IPS-20b (cell line): ENCODE results near the gene GARIN5B.

Source experiments
- H3K27ac ChIP-seq: one replicate; pipeline ENCODE4 v1.5.1; 2013; ENCODE audit warnings: low read length
- H3K27me3 ChIP-seq: 2 replicates; pipeline ENCODE4 v1.6.1; 2013; ENCODE audit warnings: mild to moderate bottlenecking, low read length, inconsistent platforms; ENCODE audit not compliant: insufficient read depth
- H3K36me3 ChIP-seq: 2 replicates; pipeline ENCODE4 v1.6.1; 2013; ENCODE audit warnings: low read depth, mild to moderate bottlenecking, inconsistent platforms, low read length, moderate library complexity; ENCODE audit not compliant: insufficient read depth
- H3K4me1 ChIP-seq: 2 replicates; pipeline ENCODE4 v1.6.1; 2013; ENCODE audit warnings: mild to moderate bottlenecking, control low read depth, inconsistent platforms, low read length, moderate library complexity; ENCODE audit not compliant: insufficient read depth
- H3K4me3 ChIP-seq: 2 replicates; pipeline ENCODE4 v1.5.1; 2013; ENCODE audit warnings: mild to moderate bottlenecking, low read length, inconsistent platforms
- H3K9ac ChIP-seq: 2 replicates; pipeline ENCODE4 v1.6.1; 2013; ENCODE audit warnings: low read depth, mild to moderate bottlenecking, inconsistent platforms, low read length, moderate library complexity
- H3K9me3 ChIP-seq: 2 replicates; pipeline ENCODE4 v1.6.1; 2013; ENCODE audit warnings: mild to moderate bottlenecking, low read depth, low read length, inconsistent platforms; ENCODE audit not compliant: insufficient read depth

Gene GARIN5B

DNA sequence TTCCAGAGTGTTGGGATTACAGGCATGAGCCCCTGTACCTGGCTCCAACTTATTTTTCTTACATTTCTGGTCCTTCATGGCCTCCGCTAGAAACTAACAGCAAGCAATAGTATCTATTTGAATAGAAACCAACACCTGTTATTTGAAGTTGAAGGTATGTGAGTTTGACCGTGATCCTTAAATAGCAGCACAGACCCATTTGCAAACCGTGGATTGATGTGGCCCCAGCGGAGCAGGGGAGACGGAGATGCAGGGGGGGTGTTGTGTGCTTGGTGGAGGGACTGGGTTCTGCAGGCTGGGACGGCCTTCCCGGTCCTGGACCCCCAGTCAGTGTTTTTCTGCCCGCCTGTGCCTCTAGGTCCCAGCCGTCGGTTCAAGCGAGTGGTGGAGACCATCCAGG is 54.8 kb downstream of the GARIN5B start:
- Histone ChIP-seq H3K36me3 (peaks cover 57% of the 10 kb centered on the region), H3K9ac (no peak overlapping the region), H3K4me3 (no peak overlapping the region), H3K27me3 (no peaks in the 10 kb centered on the region), H3K4me1 (no peaks in the 10 kb centered on the region), H3K27ac (no peak overlapping the region), H3K9me3 (no peaks in the 10 kb centered on the region)

DNA sequence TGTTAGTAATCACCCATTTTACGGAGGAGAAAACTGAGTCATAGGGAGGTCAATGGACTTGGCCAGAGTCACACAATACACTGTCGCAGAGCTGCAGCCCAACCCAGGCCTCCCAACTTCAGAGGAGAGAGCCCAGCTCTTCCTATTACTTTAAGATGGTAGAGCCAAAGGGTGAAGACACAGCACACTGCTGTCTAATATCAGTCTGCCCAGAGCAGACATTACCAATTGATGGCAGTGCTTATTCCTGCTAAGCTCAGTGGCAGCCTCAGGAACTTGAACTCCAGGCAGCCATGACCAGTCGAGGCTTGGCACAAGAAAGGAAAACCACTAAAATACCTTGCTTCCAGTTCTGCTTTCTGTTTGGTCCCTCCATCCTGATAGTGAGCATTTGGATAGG is 56.3 kb downstream of the GARIN5B start:
- H3K27me3 ChIP-seq, result no peaks in the 10 kb centered on the region
- no peak overlapping the region for H3K9ac ChIP-seq
- no peak overlapping the region for H3K27ac ChIP-seq
- H3K4me3 ChIP-seq, result no peak overlapping the region
- peaks cover 66% of the 10 kb centered on the region for H3K36me3 ChIP-seq
- H3K9me3 ChIP-seq, result no peaks in the 10 kb centered on the region
- H3K4me1 ChIP-seq, result no peaks in the 10 kb centered on the region

DNA sequence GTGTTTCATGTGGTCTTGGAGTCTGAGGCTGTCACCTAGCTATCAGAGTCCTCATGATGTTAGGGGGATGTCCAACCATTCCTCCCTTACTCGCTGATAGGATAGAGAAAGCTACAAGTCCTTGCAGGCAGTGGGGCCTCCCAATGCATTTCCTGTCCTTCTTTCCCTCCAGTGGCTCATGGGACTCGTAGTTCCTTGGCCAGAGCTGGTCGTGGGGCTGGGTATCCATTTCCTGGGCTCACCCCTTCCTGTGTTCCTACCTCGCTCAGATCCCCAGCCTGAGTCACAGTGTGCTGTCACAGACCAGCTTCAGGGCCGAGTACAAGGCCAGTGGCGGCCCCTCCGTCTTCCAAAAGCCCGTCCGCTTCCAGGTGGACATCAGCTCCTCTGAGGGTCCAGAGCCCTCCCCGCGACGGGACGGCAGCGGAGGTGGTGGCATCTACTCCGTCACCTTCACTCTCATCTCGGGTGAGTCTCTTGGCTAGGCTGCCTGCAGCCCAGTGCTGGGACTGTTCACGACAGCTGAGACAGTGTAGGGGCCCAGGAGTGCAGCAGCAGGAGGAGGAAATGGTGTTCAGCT is 57.0 kb downstream of the GARIN5B start:
- Histone ChIP-seq H3K4me3 (no peak overlapping the region), H3K27me3 (no peaks in the 10 kb centered on the region), H3K9ac (no peak overlapping the region), H3K9me3 (no peaks in the 10 kb centered on the region), H3K4me1 (peaks cover 4% of the 10 kb centered on the region; the same call in 1 of the 2 replicates), H3K27ac (no peak overlapping the region), H3K36me3 (peaks cover 66% of the 10 kb centered on the region)

DNA sequence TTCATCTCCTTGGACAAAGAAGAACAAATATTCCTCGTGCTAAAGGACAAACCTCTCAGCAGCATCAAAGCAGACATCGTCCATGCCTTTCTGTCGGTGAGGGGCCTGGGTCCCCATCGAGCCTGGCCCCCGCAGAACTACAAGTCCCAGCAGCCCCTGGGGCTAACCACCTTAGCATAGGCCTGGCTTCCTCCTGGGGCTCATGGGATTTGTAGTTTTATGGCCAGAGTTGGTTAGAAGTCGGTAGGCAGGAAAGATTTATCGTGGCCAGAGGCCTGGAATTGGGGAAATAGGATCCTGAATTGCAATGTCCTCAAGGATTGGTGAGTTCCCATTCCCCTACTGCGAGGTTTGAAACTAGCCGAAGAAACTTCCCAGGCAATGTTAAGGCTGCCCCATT is 57.6 kb downstream of the GARIN5B start:
- no peak overlapping the region for H3K9ac ChIP-seq
- H3K27ac ChIP-seq, result no peak overlapping the region
- peaks cover 4% of the 10 kb centered on the region; the same call in 1 of the 2 replicates for H3K4me1 ChIP-seq
- no peaks in the 10 kb centered on the region for H3K27me3 ChIP-seq
- H3K4me3 ChIP-seq, result no peak overlapping the region
- peaks cover 64% of the 10 kb centered on the region for H3K36me3 ChIP-seq
- no peaks in the 10 kb centered on the region for H3K9me3 ChIP-seq

DNA sequence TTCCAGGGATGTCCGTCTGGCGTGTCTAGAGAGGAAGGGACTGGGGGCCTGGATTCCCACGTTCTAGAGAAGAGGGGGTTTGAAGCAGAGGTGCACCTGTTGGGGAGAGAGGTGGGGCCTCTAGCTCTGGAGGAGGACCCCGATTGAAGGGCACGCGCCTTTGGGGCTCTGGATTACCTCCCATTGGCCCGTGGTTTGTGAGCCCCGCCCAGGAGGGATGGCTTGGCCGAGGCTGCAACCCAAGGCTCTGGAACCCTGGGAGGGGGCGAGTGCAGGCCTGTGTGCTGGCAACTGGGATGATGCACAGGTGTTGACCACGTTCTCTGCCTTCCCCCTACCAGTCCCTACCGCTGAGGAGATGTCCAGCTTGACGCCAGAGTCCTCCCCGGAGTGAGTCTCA is 58.1 kb downstream of the GARIN5B start:
- H3K27ac ChIP-seq, result no peak overlapping the region
- H3K4me3 ChIP-seq, result no peak overlapping the region
- peaks cover 61% of the 10 kb centered on the region for H3K36me3 ChIP-seq
- no peak overlapping the region for H3K9ac ChIP-seq
- H3K4me1 ChIP-seq, result peaks cover 4% of the 10 kb centered on the region; the same call in 1 of the 2 replicates
- no peaks in the 10 kb centered on the region for H3K27me3 ChIP-seq
- H3K9me3 ChIP-seq, result no peaks in the 10 kb centered on the region
